NCI-H2107 (cell line): Measurements from ENCODE around the gene METTL25B.
"Not testable (repeated sequence)": the region's sequence is repeated elsewhere in the genome, so short reads cannot be mapped to it uniquely, and the experiment has no call there.

Experiments used
- DNase-seq: peaks from one replicate; lab custom pipeline; 2025; lab: John Stamatoyannopoulos, UW

The METTL25B gene

DNA sequence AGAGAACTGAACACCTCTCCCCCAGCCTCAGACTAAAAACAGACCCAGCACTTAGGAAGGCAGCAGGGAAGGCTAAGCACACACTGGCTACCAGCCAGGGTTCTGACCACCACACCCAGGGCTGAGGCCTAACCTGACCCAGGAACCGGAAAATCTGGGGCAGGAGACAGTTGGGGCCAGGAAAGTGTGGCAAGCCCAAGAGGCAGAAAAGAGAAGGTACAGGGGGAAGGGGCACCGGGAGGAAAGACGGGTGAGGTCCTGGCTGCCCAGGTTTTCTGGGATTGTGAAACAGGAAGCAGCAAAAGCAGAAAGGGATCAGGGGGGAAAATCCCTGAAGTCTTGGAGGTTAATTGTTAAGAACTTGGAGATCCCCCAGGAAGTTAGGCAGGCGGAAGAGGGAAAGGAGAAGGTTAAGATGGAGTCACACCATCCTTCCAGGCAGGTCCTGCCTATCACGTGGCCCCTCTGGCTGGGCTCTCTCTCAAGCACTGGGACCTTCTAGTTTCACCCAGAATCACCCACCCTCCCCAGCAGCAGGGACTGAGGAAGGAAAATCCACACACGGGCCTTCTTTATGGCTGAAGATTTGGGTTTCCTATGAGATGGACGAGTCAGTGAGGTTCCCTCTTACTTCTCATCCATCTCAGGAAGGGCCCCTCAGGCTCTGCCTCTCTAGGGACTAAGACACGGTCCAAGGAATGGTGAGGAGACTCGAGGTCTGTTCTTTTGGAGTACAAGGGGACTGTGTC is 20.6 kb downstream of the METTL25B start:
- DNase-seq: no peak

- no peak for DNase-seq
Measured at GRCh38 chr1:156749419-156750118, 21.3 kb downstream of the METTL25B start.

- DNase-seq: no peak
Measured at GRCh38 chr1:156750191-156750672, 22.0 kb downstream of the METTL25B start.

GRCh38 chr1:156750711-156751450 is 22.6 kb downstream of the METTL25B start:
- no peak for DNase-seq

- DNase-seq: no peak
Measured at GRCh38 chr1:156751451-156751756, 23.1 kb downstream of the METTL25B start, which contains the start of gene HDGF. TSS of gene HDGF (minus strand) at chr1:156751675. CDS start at chr1:156751429, 246 bp downstream.

GRCh38 chr1:156751757-156752481 is 23.6 kb downstream of the METTL25B start:
- peak; percentile 96 for DNase-seq

DNA sequence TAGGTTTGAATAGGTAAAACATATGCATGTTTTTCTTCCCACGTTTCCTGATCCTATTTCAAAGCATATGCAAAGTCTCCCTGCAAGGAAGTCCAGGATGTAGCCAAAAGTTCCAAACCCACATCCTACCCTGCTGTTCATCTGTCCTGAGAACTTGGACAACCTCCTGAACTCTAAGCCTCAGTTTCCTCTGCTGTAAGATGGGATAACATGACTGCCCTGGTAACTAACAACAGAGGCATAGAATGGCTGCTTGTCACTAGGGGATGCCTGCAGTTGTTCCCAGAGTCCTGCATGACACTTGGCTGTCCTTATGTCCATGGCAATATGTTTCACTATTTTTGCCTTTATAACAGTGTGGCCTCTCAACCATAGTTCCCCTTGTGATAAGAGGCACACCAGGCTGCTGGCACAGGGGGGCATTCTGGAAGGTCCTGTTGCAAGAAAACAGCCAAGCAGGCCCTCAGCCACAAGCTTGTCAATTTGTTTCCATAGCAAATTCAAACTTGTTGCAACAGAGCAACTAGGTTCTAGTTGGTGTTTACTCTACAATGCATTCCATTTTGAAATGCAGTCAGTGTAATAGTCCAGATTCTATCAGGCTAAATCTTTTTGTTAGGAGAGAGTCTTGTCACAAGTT is 24.7 kb downstream of the METTL25B start:
- no peak for DNase-seq

- peak; percentile 83 for DNase-seq
Measured at GRCh38 chr1:156754219-156754618, 25.9 kb downstream of the METTL25B start.

DNA sequence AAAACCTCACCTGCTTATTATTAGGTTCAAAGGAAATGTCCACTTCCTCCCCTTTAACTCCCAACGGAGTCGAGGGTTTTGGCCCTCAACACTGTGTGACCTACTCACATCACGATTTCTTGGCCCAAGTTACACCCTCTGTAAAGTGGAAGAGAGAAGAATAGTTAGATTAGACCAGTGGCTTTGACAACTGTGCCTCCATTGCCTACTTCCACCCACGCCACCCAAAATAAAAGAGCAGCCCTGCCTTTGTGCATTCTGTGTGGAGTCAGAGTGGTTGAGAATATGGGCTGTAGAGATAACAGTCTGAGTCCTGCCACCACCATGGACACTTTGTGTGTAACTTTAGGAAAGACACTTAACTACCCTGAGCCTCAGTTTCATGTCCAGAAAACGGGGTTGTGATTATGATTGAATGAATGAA is 27.3 kb downstream of the METTL25B start:
- DNase-seq: no peak

DNA sequence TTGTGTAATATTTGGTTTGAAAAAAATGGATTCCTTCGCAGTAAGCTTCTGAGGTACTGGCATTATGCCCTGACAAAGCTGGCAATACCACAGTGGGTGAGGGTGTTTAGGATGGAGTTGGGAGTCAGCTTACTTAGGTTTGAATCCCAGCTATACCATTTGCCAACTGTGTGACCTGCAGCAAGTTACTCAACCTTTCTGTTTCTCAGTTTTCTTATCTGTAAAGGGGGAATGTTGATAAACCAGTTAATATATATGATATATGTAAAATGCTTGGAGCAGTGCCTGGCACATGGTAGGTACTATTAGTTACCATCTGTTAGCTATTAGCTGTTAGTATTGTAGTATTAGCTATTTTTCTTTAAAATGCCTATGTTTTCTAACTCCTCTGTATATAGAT is 28.1 kb downstream of the METTL25B start:
- DNase-seq: no peak

- DNase-seq: not testable (repeated sequence)
Measured at GRCh38 chr1:156757572-156758253, 29.4 kb downstream of the METTL25B start.

DNA sequence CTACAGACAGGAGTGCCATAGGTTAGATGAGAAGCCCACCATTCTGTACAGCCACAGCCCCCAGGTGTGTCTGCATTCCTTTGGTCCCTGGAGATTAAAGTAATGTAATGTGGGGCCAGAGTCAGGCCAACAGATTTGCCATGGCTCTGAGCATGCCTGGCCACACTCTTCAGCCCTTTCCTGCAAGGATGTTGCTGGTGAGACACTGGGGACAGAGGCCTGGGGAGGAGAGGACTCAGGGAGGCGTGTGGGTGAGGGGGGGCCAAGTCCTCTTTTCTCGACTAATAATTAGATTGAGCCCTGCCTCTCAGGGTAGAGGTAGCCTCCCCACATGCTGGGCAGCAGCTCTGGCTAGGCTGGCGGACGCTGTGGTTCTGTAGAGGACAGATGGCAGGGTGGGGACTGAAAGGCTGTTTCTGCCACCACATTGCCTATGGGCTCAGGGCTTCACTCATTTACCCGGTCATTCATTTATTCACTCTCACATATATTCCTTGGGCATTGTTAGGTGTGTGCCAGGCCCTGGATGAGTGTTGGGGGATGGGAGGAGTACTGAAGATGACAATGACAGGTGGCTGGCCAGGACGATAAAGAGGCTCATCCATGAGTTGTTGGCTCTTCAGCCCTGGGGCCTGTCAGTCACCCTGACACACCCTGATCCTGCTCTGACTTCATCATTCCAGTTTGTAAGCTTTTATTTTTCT is 32.0 kb downstream of the METTL25B start:
- no peak for DNase-seq

GRCh38 chr1:156760796-156761104 is 32.5 kb downstream of the METTL25B start:
- DNase-seq: no peak

DNA sequence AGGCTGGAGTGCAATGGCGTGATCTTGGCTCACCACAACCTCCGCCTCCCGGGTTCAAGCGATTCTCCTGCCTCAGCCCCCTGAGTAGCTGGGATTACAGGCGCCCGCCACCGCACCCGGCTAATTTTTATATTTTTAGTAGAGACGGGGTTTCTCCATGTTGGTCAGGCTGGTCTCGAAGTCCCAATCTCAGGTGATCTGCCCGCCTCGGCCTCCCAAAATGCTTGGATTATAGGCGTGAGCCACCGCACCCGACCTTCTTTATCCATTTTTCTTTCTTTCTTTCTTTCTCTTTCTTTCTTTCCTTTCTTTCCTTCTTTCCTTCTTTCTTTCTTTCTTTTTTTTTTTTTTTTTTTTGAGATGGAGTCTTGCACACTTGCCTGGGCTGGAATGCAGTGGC is 36.9 kb downstream of the METTL25B start:
- not testable (repeated sequence) for DNase-seq

DNA sequence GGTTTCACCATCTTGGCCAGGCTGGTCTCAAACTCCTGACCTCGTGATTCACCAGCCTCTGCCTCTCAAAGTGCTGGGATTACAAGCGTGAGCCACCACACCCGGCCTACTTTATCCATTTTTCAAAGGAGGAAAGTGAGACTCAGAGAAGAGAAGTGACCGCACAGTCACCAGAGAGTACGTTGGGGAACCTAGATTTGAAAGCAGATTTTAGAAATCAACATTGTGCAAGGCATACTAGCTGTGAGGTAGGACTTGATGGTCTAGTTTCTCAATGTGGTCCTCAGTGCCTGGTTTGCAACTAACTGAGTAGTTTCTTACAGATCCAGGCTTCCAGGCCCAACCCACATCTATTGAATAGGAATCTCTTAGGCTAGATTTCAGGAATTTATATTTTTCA is 37.4 kb downstream of the METTL25B start:
- DNase-seq: no peak

- no peak for DNase-seq
Measured at GRCh38 chr1:156766298-156767100, 38.2 kb downstream of the METTL25B start.

GRCh38 chr1:156767101-156767878 is 39.0 kb downstream of the METTL25B start, which contains the start of gene PRCC:
TSS of gene PRCC (plus strand) at chr1:156767535. CDS start at chr1:156767772, 237 bp downstream.
- peak; percentile 99 for DNase-seq

DNA sequence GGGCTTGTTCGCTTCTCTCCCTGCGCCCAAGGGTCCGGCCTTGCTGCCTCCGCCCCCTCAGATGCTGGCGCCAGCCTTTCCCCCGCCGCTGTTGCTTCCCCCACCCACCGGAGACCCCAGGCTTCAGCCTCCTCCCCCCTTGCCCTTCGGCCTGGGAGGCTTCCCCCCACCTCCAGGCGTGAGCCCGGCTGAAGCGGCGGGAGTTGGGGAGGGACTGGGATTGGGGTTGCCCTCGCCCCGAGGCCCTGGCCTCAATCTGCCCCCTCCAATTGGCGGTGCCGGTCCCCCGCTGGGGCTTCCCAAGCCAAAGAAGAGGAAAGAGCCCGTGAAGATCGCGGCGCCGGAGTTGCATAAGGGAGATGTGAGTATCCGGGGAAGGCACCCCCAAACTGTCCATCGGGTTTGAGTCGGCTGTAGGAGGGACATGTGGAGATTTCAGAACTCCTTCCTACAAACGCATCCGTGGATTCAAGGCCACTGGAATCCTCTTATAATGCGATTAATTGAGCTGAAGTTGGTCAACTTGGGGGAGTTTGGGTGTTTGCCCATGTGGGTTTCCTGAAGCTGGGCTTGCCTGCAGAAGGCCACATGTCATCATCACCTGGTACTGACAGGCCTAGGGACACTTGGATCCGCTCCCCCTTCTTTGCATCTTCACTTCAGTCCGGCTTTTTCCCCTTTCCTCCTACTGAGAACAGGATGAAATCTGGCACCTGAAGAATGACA is 39.8 kb downstream of the METTL25B start:
- no peak for DNase-seq
